GM18499 (cell line): ENCODE measurements around the gene SIPA1.

Experiments used
- ATAC-seq: cut with Tn5 transposase; IDR thresholded peaks from one replicate; pipeline ENCODE4 v1.9.1; 2021; ENCODE audit warnings: moderate number of reproducible peaks; ENCODE audit not compliant: insufficient read depth, unreplicated experiment

The SIPA1 gene

DNA sequence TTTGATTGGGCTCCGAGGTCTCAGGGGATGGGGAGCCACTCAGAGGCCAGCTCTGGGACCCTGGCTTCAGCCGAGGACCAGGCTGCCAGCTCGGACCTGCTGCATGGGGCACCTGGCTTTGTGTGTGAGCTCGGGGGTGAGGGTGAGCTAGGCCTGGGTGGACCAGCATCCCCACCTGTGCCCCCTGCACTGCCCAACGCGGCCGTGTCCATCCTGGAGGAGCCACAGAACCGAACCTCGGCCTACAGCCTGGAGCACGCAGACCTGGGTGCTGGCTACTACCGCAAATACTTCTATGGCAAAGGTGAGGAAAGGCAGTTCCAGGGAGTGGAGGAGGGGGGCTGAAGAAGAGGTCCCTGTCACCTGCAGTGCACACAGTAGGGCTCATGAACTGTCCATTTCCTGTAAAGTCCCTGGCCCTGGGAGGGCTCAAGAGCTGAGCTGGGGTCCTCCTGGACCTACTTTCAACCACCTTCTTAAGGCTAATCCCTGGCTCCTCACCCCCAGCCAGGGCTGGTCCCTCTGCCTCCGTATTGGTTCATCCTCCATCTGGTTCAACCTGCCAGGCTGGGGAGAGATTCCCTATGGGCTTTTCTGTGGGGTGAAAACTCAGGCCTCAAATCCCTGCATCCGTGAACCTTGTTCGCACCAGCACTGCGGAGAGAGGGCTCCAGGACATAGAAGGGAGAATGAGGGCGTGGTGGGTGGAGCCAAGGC lies 3.6 kb downstream of the SIPA1 start:
- no peak for ATAC-seq

DNA sequence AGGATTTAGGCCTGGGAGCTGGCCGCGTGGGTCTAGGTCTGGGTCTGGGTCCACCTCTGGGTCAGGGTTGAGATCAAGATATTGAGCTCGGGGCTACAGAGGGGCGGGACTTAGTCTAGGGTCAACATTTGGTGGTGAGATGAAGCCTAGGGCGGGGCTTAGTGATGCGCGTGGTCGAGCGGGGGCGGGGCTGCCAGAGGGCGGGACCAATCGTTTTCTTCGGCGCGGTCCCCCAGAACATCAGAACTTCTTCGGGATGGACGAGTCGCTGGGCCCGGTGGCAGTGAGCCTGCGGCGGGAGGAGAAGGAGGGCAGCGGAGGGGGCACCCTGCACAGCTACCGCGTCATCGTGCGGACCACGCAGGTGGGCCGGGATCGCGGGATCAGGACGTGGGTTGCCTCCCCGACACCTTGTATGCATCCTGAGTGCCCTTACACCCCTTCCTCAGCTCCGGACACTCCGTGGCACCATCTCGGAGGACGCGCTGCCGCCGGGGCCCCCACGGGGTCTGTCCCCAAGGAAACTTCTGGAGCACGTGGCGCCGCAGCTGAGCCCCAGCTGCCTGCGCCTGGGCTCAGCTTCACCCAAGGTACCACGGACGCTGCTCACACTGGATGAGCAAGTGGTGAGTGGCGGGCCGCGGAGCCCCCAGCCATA lies 4.2 kb downstream of the SIPA1 start:
- no peak for ATAC-seq

DNA sequence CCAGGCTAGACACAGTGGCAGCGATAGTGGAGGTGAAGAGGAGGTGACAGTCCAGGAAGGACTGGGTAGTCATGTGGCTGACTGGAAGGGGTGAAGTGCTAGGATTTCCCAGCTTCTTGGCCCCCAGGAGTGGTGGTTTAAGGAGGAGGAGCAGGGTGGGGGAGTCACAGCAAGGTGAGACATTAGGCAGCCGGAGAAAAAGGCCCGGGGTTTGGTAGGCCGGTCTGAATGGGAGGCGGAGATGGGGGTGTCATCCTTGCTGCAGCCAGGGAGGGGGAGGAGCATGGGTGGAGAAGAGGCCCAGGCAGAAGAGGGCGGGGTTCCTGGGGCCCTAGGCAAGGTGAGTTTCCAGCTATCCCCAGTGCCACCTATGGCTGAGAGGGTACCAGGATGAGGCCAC lies 6.1 kb downstream of the SIPA1 start:
- ATAC-seq, result no peak

DNA sequence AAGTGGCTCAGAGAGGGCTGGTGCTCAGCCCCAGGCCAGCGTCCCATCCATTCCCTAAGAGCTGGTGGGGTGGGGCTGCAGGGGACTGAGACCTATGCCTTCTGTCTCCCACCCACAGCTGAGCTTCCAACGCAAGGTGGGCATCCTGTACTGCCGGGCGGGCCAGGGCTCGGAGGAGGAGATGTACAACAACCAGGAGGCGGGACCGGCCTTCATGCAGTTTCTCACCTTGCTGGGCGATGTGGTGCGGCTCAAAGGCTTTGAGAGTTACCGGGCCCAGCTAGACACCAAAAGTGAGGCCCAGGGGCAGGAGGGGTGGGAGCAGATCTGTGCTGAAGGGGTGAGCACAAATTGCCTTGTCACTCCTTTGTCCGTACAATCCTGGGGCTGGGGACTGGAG lies 6.9 kb downstream of the SIPA1 start:
- no peak for ATAC-seq

DNA sequence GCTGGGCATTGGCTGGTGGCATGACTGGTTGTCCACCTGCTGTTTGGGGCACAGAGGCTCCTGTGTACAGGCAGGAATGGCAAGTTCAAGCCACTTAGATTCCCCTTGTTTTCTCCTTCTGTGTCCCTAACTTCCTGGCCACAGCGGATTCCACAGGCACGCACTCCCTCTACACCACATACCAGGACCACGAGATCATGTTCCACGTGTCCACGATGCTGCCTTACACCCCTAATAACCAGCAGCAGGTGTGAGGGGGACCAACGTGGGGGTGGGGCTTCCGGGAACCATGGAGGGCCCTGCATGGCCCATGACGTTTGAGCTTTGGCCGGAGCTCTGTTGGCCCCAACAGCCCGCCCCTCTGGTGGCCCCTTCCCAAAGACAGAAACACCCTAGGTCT lies 7.8 kb downstream of the SIPA1 start:
- no peak for ATAC-seq

DNA sequence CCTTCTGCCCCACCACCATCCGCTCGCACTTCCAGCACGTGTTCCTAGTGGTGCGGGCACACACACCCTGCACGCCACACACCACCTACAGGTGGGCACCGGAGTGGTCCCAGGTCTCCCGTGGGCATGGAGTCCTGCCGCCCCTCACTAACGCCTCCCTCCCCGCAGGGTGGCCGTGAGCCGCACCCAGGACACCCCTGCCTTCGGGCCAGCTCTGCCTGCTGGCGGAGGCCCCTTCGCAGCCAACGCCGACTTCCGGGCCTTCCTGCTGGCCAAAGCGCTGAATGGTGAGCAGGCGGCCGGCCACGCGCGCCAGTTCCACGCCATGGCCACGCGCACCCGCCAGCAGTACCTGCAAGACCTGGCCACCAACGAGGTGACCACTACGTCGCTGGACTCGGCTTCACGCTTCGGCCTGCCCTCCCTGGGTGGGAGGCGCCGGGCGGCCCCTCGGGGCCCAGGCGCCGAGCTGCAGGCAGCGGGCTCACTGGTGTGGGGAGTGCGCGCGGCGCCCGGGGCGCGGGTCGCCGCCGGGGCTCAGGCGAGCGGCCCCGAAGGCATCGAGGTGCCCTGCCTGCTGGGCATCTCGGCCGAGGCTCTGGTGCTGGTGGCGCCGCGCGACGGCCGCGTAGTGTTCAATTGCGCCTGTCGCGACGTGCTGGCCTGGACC lies 8.5 kb downstream of the SIPA1 start:
- ATAC-seq, result no peak

DNA sequence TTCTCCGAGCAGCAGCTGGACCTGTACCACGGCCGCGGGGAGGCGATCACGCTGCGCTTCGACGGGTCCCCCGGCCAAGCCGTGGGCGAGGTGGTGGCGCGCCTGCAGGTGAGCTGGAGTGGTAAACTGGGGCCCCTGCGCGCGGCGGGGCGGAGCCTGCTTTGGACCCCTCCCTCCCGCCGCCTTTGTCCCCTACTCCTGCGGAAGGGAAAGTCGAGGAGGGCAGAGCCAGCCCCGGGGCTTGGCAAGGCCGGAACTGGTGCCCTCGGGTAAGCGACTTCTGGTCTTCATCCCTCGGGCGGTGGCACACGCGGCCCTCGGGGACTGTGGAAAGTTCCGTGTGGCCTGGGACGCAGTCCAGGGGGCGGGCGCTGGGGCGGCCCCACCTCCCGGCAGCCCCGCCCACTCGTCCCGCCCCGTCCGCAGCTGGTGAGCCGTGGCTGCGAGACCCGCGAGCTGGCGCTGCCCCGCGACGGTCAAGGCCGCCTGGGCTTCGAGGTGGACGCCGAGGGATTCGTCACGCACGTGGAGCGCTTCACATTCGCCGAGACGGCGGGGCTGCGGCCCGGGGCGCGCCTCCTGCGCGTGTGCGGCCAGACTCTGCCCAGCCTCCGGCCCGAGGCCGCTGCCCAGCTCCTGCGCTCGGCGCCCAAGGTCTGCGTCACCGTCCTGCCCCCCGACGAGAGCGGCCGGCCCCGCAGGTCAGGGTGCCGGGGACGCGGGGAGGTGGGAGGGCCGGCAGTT lies 9.2 kb downstream of the SIPA1 start:
- ATAC-seq, result no peak

DNA sequence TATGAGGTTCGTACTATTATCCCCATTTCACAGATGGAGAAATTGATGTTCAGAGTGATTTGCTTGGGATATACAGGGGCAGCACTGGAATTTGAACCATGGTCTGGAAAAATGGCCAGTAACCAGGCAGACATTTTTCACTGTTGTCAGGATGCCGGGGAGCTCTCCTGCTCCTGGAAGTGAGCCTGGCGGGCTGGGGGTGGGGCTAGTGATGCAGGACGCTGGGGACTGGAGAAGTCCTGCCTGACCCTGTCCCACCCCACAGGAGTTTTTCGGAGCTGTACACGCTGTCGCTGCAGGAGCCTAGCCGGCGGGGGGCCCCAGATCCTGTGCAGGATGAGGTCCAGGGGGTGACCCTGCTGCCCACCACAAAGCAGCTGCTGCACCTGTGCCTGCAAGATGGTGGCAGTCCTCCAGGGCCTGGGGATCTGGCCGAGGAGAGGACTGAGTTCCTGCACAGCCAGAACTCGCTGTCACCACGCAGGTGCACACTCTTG lies 11.1 kb downstream of the SIPA1 start:
- no peak for ATAC-seq

DNA sequence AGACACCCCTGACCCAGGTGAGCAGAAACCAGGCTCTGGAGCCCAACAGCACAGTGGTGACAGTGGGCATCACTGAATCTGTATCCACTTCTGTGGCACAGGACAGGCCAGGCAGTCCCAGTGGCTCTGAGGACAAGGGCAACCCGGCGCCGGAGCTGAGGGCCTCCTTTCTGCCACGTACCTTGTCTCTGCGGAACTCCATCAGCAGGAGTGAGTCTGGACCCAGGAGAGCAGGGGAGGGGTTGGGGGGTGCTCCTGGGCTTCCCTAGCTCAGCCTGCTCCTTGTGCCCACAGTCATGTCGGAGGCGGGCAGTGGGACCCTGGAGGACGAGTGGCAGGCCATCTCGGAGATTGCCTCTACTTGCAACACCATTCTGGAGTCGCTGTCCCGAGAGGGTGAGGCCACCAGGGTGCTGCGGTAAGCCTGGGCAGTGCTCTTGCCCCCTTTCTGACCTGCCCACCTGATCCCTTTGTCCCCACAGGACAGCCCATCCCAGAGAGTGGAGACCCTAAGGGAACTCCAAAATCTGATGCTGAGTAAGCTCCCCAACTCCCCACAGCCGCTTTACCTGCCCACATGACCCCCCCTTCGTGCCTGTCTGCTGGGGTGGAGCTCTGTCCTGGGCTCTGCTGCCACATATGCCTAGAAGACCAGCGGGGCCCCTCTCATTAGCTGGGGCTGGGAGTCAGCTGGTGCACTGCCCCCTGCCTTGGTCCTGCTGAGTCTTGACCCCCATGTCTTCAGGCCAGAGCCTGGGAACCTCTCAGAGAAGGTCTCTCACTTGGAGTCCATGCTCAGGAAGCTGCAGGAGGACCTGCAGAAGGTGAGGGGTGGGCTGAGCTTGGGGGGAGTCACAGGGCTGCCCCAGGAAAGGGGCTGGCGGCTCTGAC lies 12.0 kb downstream of the SIPA1 start:
- no peak for ATAC-seq

DNA sequence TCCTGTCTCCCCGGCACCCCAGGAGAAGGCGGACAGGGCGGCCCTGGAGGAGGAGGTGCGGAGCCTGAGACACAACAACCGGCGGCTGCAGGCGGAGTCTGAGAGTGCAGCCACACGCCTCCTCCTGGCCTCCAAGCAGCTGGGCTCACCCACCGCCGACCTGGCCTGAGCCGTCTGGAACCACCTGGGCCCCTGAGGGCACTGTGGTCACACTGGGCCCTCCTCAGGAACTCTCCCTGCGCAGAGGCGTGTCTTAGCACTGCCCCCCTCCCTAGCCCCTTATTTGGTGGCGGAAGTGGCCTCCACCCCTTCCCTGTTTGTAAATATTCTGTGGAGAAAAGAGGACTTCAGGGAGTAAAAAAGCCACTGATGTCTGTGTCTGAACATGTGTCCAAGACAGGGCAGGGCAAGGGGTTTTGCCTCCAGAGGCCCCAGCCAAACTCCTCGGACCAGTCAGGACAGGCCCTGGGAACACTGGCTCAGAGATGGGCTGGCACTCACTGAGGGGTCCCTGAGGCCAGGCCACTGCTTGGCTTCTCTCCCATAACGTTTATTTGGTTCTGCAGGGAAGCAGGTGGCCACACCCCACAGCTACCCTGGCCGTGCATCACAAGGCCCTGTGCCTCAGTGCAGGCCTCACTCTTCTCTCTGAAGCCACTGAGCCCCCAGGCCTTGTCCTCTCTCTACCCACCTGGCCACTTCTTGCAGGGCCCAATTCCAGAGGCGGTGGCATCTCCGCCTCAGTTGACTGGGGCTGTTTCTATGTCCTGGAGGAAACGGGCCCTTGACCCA lies 12.8 kb downstream of the SIPA1 start:
- no peak for ATAC-seq

DNA sequence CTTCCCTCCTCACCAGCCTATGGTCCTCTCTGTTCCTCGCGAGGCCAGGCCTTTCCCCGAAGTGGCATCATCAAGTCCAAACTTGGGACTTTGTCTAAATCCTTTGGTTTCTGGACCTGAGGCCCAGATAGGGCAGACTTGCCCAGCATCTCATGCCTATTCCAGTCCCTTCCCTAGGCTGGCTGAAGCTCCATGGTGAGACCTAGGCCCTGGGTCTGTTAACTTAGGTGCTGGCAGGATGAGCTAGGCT lies 13.4 kb downstream of the SIPA1 start:
- ATAC-seq, result no peak

DNA sequence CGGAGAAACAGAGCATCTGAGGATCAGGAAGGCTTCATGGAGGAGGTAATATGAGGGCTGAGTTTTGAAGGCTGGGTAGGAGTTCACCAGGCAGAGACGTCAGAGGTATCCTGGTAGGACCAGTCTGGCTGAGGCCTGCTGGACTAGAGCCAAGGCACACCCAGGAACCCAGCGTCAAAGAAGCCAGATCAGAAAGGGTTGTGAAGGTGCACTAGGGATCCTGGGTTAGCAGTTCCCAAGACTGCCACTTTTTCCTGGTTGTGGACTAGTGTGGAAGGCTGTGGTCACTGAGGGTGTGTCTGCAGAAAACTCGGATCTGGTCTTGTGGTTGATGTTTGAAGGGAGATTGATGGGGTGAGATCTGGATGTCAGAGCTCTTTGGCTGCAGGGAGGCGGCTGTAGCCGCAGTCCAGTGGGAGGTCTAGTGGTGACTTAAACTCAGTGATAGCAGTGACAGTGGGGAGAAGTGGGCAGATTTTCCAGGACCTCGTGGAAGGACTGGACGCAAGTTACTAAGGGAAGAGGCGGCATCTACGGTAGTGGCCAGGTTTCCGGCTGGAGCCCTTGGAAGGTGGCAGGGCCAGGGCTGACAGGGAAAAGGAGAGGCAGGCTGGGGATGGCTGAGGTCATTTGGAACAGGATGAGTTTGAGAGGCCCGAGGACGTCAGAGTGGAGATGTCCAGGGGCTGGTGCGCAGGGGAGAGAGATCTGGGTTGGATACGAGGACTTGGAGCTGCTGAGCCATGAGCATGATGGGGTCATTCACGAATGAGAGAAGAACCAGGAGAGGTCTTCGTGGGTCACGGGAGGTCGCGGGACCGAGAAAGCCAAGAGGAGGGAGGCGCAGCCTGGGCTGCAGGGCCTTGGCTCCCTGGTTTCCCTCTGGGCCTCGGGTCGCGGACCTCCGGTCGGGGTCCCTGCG lies 13.9 kb downstream of the SIPA1 start:
- ATAC-seq, result peak; percentile 10

DNA sequence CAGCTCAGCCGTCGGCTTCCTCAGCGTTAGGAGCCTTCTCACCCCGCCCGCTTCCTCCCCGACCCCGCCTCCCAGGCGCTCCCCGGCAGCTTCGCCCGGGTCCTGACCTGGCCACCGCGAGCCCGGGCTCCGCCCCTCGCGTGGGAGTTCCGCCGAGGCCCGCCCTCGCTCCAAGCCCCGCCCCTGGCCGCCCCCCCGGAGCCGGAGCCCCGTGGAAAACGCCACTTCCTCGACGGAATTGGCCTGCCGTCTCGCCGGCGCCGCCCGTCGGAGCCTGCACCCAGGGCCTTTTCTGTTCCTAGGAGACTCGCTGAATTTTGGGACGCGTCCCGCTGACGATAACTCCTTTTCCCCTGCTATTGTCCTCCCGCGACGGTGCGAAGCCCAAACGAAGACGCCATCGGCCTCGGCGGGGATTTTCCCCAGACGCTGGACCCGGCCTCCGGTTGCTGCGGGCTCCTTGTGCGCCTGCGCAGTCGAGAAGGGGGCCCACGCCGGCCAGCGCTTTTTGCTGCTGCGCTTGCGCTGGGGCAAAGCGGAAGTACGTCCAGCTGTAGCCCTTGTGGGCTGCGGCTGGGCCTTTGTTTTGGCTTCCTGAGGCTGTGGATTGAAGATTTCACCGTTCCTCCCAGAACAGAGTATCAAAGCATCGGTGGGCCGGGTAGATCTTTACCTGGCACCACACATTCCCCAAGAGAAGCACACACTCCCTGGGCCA lies 14.8 kb downstream of the SIPA1 start:
- peak; percentile 51 for ATAC-seq

DNA sequence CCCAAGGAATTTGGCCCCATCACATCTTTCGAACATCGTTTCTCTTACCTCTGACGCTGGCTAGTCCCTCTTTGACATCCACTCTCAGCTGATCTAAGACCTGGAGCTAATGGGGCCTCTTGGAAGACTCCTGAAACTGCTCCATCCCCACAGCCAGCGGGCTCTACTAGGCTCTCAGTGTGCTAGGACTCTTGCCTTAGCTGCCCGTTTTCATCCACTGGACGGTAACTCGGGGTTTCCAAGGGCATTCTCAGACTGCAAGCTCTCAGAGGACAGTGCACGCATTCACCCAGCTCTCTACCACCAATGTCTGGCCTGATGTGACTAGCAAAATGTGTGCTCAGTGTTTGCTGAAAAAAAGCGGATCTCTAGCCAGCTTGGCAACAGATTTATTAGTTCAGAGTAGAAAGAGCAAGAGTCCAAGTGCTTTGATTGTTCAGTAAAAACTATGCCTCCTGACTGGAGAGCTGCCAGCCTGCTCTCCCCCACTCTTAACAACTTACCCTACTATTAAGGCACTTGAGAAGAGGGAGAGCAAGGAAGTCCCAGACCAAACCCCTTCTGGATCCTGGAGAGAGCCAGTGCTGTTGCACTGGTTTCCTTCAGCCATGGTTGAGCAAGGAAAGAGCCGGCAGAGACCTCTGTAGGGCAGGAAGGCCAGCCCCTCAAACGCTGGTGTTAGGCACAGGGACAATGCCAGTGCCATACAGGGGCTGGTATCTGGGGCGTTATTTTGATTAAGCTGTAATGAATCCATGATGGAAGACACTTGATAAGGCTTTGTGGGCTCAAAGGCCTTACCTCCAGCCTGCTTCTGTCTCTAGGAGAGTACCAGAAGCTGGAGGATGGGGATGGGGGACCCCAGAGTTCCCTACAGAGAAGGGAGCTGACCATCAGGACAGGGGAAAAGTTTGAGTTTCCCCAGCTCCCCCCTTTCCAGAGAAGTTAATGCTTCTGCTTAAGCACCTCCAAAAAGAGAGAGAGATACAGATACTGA lies 15.6 kb downstream of the SIPA1 start:
- ATAC-seq, result no peak

DNA sequence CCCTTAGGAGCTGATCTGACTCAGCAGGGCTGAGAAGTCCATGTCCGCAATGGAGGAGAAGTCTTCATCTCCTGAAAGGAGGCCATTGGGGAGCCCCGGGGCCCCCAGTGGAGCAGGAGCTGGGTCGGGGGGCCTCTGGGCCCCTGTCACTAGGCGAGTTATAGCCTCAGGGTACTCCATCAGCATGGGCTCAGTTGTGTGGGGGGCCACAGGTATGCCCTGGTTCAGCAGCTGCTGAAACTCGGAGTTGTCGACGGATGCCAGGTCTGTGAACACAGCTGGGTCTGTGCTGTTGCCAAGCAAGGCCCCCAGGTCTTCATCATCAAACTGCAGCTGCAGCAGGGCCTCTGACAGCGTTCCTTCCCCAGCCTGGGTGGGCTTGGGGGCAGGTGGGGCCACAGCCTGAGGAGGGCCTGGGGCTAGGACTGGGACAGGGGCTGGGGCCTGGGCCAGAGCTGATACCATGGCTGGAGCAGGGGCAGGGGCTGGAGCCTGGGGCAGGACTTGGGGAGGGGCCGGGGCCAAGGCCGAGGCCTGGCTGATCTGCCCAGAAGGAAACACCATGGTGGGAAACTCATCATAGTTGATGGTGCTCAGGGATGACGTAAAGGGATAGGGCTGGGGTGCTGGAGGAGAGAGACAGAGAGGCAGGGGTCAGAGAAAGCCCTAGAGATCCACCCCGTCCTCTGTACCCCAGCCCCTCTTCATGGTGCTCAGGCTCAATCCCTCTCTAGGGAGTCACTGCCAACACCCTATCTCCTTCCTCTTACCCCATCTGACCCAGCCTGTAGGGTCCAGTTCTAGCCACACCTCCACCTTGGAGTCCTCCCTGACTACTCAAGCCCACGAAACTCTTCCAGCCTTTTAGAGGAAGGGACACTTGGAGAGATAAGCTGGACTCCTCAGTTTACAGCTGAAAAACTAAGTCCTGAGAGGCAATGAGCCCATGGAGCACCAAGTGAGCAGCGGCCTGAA lies 16.8 kb downstream of the SIPA1 start:
- ATAC-seq, result no peak
